Right lobe of liver (tissue), 6 donors: ENCODE data around the gene NEURL1. TPM values are rescaled to one million over a fixed set of nuclear protein-coding genes. Genes with fewer than 3 reads are reported as not detected.

Experiments used
- ATAC-seq, 4 donors: fragments of 200-7000 bp; cut with Tn5 transposase; one replicate each; pipeline ENCODE4 v1.9.1; 2020; ENCODE audit warnings: mild to moderate bottlenecking in 4 of 4, moderate library complexity in 4 of 4
- DNase-seq, 3 donors: peaks; one replicate each; pipeline ENCODE4 v3.0.0-alpha.2; 2020
- H3K27ac ChIP-seq, 3 donors: fragments of 200-600 bp; one replicate each; pipeline ENCODE4 v1.8.0; 2022
- H3K27me3 ChIP-seq, 2 donors: fragments of 200-600 bp; one replicate each; pipeline ENCODE4 v1.8.0; 2022
- H3K36me3 ChIP-seq, 4 donors: fragments of 200-600 bp; sonication (generic) in 1 of 4; one replicate each; pipeline versions ENCODE4 v1.5.1 to v1.8.0; 2017 to 2022; ENCODE audit warnings: control low read depth in 1 of 4
- H3K4me1 ChIP-seq, 4 donors: fragments of 200-600 bp; sonication (generic) in 1 of 4; one replicate each; pipeline versions ENCODE4 v1.5.1 to v1.8.0; 2017 to 2022; ENCODE audit warnings: control low read depth in 1 of 4
- H3K4me3 ChIP-seq, 3 donors: fragments of 200-600 bp; one replicate each; pipeline ENCODE4 v1.8.0; 2022
- H3K9me3 ChIP-seq, 4 donors: fragments of 200-600 bp; sonication (generic) in 1 of 4; one replicate each; pipeline versions ENCODE4 v1.5.1 to v1.8.0; 2017 to 2022; ENCODE audit warnings: control low read depth in 1 of 4
- CTCF ChIP-seq, 4 donors: fragments of 200-600 bp in 3 of 4; fragments of 450-650 bp in 1 of 4; IDR thresholded peaks; one replicate each; pipeline versions ENCODE4 v1.5.1 to v1.8.0; 2016 to 2022; ENCODE audit warnings: antibody characterized with exemption in 4 of 4, mild to moderate bottlenecking in 2 of 4
- POLR2A ChIP-seq: fragments of 450-650 bp; IDR thresholded peaks from one replicate; pipeline ENCODE4 v1.6.1; 2017; ENCODE audit warnings: antibody characterized with exemption, mild to moderate bottlenecking
- WGBS: methylation state at CpG from one replicate; pipeline ENCODE4 v1.1.6; 2018; ENCODE audit warnings: low coverage, low lambda C conversion rate; ENCODE audit not compliant: insufficient coverage; ENCODE audit errors: missing lambda C conversion rate; 5-methylcytosine and 5-hydroxymethylcytosine counted together
- intact Hi-C, 2 donors: fragments of 100-400 bp; cut with DNase I; formaldehyde crosslinking; loops; one replicate each; pipeline versions ENCODE4 v1.11.2 to v1.14.1; 2022
- total RNA-seq, 6 experiments: library from RNA; depleted of rRNA in 2 of 6; stranded (reverse); fragments of >200 nt in 2 of 6; fragmentation: NEBNext Ultra II Directional in 3 of 6; extraction: Animal tissue kit (Norgen Biotek cat#: 25700) in 3 of 6; gene quantifications; one replicate each; pipeline versions ENCODE4 v1.1.0 to v1.2.4, GENCODE V29; 2016 to 2023
- donor health status: DM: no; HTN: yes; CAD: no.
- donor health status: DM: no; HTN: no; CAD: no.
- donor health status: DM: no; HTN: no; CAD: no.
- donor health status: DM: no; HTN: yes; CAD: no.
- donor health status: DM: no; HTN: yes; CAD: no.

The NEURL1 gene
- total RNA-seq, 6 experiments from 2014 or later: 0.10 to 1.6 (median 0.83) TPM; not detected in 1

DNA sequence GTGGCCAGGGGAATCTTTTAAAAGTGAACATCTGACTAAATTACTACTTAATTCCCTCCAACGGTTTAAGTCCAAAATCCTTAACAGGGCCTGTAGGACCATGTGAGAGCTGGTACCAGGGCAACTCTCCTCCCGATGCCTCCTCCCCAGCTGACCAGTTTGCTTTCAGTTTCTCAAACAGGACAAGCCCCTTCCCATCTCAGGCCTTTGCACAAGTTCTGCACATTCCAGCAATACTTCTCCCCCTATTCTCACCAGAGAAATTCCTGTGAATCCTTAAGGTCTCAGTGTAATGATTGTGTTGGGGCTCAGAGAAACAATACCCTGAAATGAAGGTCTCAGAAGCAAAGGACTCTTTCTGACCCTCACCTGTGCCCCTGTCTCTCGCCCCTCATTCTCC lies 26.8 kb upstream of the NEURL1 start:
- H3K4me3 ChIP-seq: no peak overlapping the region
- no peak for DNase-seq
- H3K27ac ChIP-seq: no peak overlapping the region
- intact Hi-C loops: no loop called here
- no peaks in the 10 kb centered on the region for H3K9me3 ChIP-seq
- TF ChIP-seq POLR2A (no peak), CTCF (IDR thresholded peaks at IDR 0.05) (no peak)
- 85% methylated on average over 3 of the region's 3 CpGs for WGBS
- no peaks in the 10 kb centered on the region for H3K36me3 ChIP-seq
- H3K4me1 ChIP-seq: no peaks in the 10 kb centered on the region
- no peaks in the 10 kb centered on the region for H3K27me3 ChIP-seq
- no peak for ATAC-seq

- H3K27ac ChIP-seq: no peak overlapping the region
- H3K4me1 ChIP-seq: no peaks in the 10 kb centered on the region
- H3K4me3 ChIP-seq: no peak overlapping the region
- H3K9me3 ChIP-seq: no peaks in the 10 kb centered on the region
- no peak for DNase-seq
- intact Hi-C loops: no loop called here
- no peaks in the 10 kb centered on the region for H3K27me3 ChIP-seq
- H3K36me3 ChIP-seq: no peaks in the 10 kb centered on the region
- no peak for ATAC-seq
- 70% methylated on average over 6 of the region's 7 CpGs for WGBS
- TF ChIP-seq POLR2A: no peak
- TF ChIP-seq CTCF (IDR thresholded peaks at IDR 0.05): no peak
Measured at GRCh38 chr10:103467406-103467805, 26.1 kb upstream of the NEURL1 start.

GRCh38 chr10:103469201-103469600 lies 24.3 kb upstream of the NEURL1 start:
- ATAC-seq (no peak), DNase-seq (no peak)
- no peaks in the 10 kb centered on the region for H3K27me3 ChIP-seq
- H3K4me1 ChIP-seq: no peaks in the 10 kb centered on the region
- intact Hi-C loops: no loop called here
- H3K36me3 ChIP-seq: no peaks in the 10 kb centered on the region
- TF ChIP-seq POLR2A (no peak), CTCF (IDR thresholded peaks at IDR 0.05) (no peak)
- H3K27ac ChIP-seq: no peak overlapping the region
- 42% methylated on average over 4 of the region's 5 CpGs for WGBS
- H3K4me3 ChIP-seq: no peak overlapping the region
- no peaks in the 10 kb centered on the region for H3K9me3 ChIP-seq

DNA sequence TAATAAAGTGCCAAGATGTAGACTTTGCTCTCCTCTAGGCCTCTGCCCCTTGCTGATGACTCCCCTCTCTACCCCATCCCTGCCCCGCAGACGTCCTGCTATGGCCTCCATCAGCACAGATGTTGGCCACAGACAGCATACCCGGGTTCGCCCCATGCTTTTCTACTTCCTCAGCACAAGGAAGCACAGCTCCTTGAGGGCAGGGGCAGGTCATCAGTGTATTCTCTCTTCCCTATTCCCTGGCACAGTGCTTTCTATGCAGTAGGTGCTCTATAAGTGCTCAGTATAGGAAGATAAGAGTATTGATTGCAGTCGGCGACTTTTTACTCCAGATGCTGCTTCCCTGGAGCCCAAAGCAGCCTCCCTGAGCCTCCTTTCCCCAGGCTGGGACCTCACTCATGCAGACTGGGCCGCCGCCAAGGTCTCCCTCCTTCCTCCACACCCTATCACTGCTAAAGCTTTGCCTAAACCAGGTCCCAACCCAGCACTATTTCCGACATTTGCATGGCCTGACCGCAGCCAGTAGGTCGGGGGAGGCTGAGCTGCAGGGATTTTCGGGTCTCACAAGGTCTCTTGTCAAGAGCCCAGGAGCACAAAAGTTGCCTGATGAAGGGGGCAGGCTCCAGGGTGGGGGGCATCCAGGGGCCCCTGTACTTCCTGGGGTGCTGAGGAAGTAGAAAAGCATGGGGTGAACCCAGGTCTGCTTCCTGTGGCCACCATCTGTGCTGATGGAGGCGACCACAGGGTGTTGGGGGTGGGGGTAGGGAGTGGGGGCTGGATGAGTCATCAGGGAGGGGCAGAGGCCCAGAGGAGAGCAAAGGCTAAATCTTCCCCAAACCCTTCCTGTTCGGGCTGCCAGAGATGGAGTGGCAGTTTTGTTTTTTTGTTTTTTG lies 22.5 kb upstream of the NEURL1 start:
- TF ChIP-seq POLR2A: no peak
- TF ChIP-seq CTCF (IDR thresholded peaks at IDR 0.05): no peak
- peak; percentile 63 to 72 (median 66) for ATAC-seq
- 45% methylated on average over 12 of the region's 14 CpGs for WGBS
- Histone ChIP-seq H3K27ac (no peak overlapping the region), H3K27me3 (no peaks in the 10 kb centered on the region), H3K9me3 (no peaks in the 10 kb centered on the region), H3K4me1 (no peaks in the 10 kb centered on the region), H3K4me3 (no peak overlapping the region), H3K36me3 (no peaks in the 10 kb centered on the region)
- DNase-seq: no peak
- intact Hi-C loops: no loop called here
